Retinal pigment epithelial cell (primary cell): ENCODE data around the gene GMDS.

Experiments used
- DNase-seq: peaks from one replicate; pipeline ENCODE4 v3.0.0-alpha.2; 2010; ENCODE audit warnings: low read depth
- H3K4me3 ChIP-seq: 2 replicates; pipeline ENCODE4 v1.5.1; 2011; ENCODE audit warnings: mild to moderate bottlenecking, low read length, control low read depth, moderate library complexity
- CTCF ChIP-seq: conservative IDR thresholded peaks from 2 replicates; pipeline ENCODE4 v1.5.1; 2011; ENCODE audit warnings: low read depth, low read length, control low read depth, inconsistent platforms

The GMDS gene

DNA sequence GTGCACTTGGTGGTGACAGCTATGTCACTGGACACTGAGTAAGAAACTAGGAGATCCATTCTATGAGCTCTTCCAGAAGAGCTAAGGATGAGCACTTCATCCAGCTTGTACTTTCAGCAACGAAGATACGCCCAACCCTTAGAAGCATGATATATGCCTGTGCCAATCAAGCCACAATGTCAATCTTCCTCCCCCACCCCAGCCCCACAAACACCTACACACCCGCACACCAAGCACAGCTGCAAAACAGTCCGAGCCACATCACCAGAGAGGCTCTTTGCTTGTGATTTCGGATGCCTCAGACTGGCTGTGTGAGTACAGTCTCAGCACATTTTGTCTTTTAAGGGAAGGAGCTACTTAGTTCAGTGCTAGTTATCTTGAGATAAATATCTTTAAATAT is 375.2 kb downstream of the GMDS start:
- no peak for TF ChIP-seq CTCF
- no peak overlapping the region for H3K4me3 ChIP-seq

DNA sequence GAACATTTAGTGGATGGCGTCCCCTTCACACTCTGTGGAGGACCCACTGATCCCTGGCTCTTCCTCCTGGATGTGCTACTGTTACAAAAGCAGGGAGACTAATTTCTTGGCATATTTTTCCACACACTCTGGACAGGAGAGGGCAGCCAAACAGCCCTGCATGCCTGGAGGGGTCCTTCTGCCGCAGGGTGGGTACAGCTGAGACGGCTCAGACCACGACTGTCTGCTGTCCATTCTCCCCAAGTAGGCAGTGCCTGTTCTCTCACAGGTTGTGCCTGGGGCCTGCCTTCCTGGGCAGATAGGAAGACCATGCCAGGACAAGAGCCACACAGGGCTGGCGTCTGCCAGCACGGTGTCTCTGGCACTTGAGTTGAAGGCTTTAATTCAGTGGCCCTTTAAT is 375.6 kb downstream of the GMDS start:
- H3K4me3 ChIP-seq = no peak overlapping the region
- TF ChIP-seq CTCF = no peak
- DNase-seq = no peak

More for the DNA sequence above, 375.2 kb downstream of the GMDS start:
- DNase-seq = no peak

DNA sequence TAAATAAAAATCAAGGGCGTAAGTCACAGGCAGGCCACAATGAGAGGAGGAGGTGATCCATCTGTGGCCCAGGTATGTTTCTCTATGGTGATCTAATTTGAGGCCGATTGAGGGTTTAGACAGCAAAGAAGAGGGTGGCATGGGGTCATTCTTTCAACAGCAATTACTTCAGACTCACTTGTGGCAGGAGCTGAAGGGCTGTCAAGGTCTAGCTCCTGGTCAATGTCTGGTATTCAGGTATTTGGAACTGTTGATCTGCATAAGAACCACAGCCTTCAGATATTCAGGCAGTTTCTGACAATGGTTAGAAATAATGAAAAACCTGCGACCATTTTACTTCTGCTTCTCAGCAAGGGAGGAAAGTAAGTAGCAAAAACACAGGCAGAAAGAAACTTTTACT is 376.1 kb downstream of the GMDS start:
- DNase-seq = no peak
- no peak for TF ChIP-seq CTCF
- no peak overlapping the region for H3K4me3 ChIP-seq

DNA sequence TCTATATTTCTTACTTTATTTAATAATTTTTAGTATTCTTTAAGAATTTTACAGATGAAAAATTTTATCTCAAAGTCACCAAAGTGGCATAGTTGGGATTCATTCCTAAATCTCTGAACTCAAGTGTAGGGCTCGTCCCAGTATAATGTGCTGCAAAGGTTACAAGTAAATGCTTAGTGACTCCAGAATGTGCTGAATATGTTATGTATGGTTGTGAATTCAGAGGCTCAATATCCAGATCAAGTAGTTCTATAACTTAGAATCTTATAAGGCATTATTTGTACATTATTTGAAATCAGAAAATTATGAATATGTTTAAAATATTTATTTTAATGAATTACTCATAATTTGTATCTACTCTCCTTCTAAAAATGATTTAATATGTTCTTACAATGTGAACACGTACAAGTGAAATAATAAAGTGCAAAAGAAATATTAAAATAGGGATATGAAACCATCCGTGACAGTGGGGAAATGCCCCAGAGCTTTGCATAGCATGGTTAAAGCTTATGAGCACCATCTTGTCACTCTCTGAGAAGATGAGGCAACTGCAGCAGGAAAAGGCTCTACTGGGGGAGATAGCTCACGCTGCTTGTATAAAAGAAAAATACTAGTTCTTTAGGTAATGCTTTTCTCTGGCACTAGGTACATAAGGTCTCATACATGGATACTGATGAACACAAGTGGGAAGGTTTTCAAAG is 376.7 kb downstream of the GMDS start:
- DNase-seq = no peak
- TF ChIP-seq CTCF = no peak

DNA sequence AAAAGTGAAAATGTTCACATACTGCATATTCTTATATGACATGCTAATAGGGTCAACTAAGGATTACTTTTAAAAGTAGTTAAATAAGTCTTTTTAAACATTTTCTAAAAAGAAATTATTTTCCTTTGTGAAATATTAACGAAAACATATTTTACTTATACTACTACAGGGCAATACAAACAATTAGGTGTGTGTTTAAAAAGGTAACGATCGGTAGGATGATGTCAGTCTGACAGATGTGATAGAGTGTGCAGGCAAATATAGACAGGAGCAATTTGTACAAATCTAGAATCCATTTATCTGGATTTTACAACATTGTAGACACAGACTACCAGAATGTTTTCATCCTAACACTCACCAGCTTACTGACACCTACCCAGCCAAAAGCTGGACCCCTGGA is 378.2 kb downstream of the GMDS start:
- DNase-seq = no peak
- no peak for TF ChIP-seq CTCF
- H3K4me3 ChIP-seq = no peak overlapping the region

More for the DNA sequence above, 376.7 kb downstream of the GMDS start:
- H3K4me3 ChIP-seq = no peak overlapping the region

GRCh38 chr6:1865585-1865984 is 379.8 kb downstream of the GMDS start:
- no peak overlapping the region for H3K4me3 ChIP-seq
- no peak for DNase-seq
- no peak for TF ChIP-seq CTCF

- no peak overlapping the region for H3K4me3 ChIP-seq
- DNase-seq = no peak
- TF ChIP-seq CTCF = no peak
These were observed 380.9 kb downstream of the GMDS start for GRCh38 chr6:1864496-1864895.
